ENCODE data around the gene CLCNKA. TPM values are rescaled to one million over a fixed set of nuclear protein-coding genes. Genes with fewer than 3 reads are reported as not detected.

The CLCNKA gene
- total and polyA plus RNA-seq, 2 of the 8 experiments (the other 6 are each of a cell fraction or from before 2014, with no cell fraction given), result 0.95 to 2.0 TPM

GRCh38 chr1:16053781-16054502 lies 32.1 kb downstream of the CLCNKA start (continued):
- no peak for TF ChIP-seq KDM5A (IDR thresholded peaks at IDR 0.05; ENCODE audit: low read length)
